GM12878 (cell line): Measurements from ENCODE around the gene TRDMT1. TPM values are rescaled to one million over a fixed set of nuclear protein-coding genes. Genes with fewer than 3 reads are reported as not detected.

Source experiments
- ATAC-seq: fragments of 200-7000 bp; cut with Tn5 transposase; 3 replicates; pipeline ENCODE4 v1.9.1; 2020; ENCODE audit warnings: mild to moderate bottlenecking, moderate library complexity
- BruUV-seq: library from RNA; stranded (reverse); fragments of 400-500 nt; replicated peaks from 2 replicates; lab custom pipeline; 2021; lab: Mats Ljungman, UMichigan
- CTCF ChIA-PET: fragments of 300-600 bp; sonication (Branson Sonifier 250); formaldehyde crosslinking; extraction: SDS; loops from one replicate; lab custom pipeline; 2021; ENCODE audit warnings: inconsistent platforms; lab: Yijun Ruan, JAX
- POLR2A ChIA-PET: fragments of 350-600 bp; formaldehyde crosslinking; extraction: SDS; loops from one replicate; lab custom pipeline; 2021; ENCODE audit warnings: inconsistent platforms; lab: Charles Lee
- RAD21 ChIA-PET: fragments of 300-600 bp; sonication (Branson Sonifier 250); formaldehyde crosslinking; loops from one replicate; lab custom pipeline; 2023; ENCODE audit warnings: antibody characterized with exemption; ENCODE audit not compliant: unreplicated experiment; lab: Charles Lee
- SMC1A ChIA-PET: fragments of 300-600 bp; sonication (Branson Sonifier 250); formaldehyde crosslinking; loops from one replicate; lab custom pipeline; 2023; ENCODE audit not compliant: unreplicated experiment, uncharacterized antibody; lab: Charles Lee
- DNase-seq: peaks from one replicate; pipeline ENCODE4 v3.0.0-alpha.2; 2011; ENCODE audit warnings: low read depth, low spot score
- FAIRE-seq: peaks from 3 replicates; lab custom pipeline; 2011; peaks lifted over from hg19 to GRCh38; lab: Jason Lieb, UNC
- H2AFZ ChIP-seq: 2 replicates; pipeline ENCODE4 v1.6.0; 2011; ENCODE audit warnings: low read depth, low read length, control low read depth; ENCODE audit not compliant: control insufficient read depth
- H3K27ac ChIP-seq: 2 replicates; pipeline ENCODE4 v1.5.1; 2011; ENCODE audit warnings: control low read depth; ENCODE audit not compliant: control insufficient read depth, insufficient read depth
- H3K27me3 ChIP-seq, 2 experiments: replicated peaks in 1 of 2; 2 replicates each; pipeline versions ENCODE4 v1.6.0 to v1.6.1; 2011; ENCODE audit warnings: low read length in 1 of 2; ENCODE audit not compliant: control insufficient read depth in 2 of 2, insufficient read depth in 2 of 2
- H3K36me3 ChIP-seq, 2 experiments: 2 replicates each; pipeline ENCODE4 v1.5.1; 2011; ENCODE audit warnings: low read length in 1 of 2; ENCODE audit not compliant: control insufficient read depth in 2 of 2, insufficient read depth in 2 of 2
- H3K4me1 ChIP-seq: 2 replicates; pipeline ENCODE4 v1.6.1; 2011; ENCODE audit warnings: mild to moderate bottlenecking, low read length, moderate library complexity, mixed read lengths; ENCODE audit not compliant: control insufficient read depth, insufficient read depth
- H3K4me2 ChIP-seq: 2 replicates; pipeline ENCODE4 v1.6.0; 2011; ENCODE audit warnings: control low read depth; ENCODE audit not compliant: control insufficient read depth, insufficient read depth
- H3K4me3 ChIP-seq: fragments of 200-600 bp; sonication (generic); 2 replicates; pipeline ENCODE4 v1.5.1; 2016
- H3K79me2 ChIP-seq: 2 replicates; pipeline ENCODE4 v1.6.0; 2011; ENCODE audit warnings: low read length; ENCODE audit not compliant: control insufficient read depth, insufficient read depth
- H3K9ac ChIP-seq: 2 replicates; pipeline ENCODE4 v1.8.0; 2011; ENCODE audit warnings: low read length, control low read depth, mixed read lengths; ENCODE audit not compliant: control insufficient read depth, insufficient read depth
- H3K9me3 ChIP-seq: replicated peaks from 3 replicates; pipeline ENCODE4 v1.5.1; 2011; ENCODE audit warnings: mild to moderate bottlenecking, low read length; ENCODE audit not compliant: control insufficient read depth, insufficient read depth
- H4K20me1 ChIP-seq: 2 replicates; pipeline ENCODE4 v1.6.0; 2011; ENCODE audit not compliant: control insufficient read depth, insufficient read depth
- BACH1 ChIP-seq: fragments of 450-650 bp; IDR thresholded peaks from 2 replicates; pipeline ENCODE4 v1.6.1; 2017; ENCODE audit warnings: mild to moderate bottlenecking, borderline replicate concordance
- BMI1 ChIP-seq: fragments of 450-650 bp; IDR thresholded peaks from 2 replicates; pipeline ENCODE4 v1.6.1; 2016; ENCODE audit warnings: mild to moderate bottlenecking, moderate library complexity, borderline replicate concordance
- E2F4 ChIP-seq: IDR thresholded peaks from 2 replicates; pipeline ENCODE4 v1.6.1; 2012; ENCODE audit warnings: low read depth, low read length, improper control_type of control experiment
- EGR1 ChIP-seq, 2 experiments: IDR thresholded peaks; 1 replicate in 1 of 2; 2 replicates in 1 of 2; pipeline ENCODE4 v1.6.1; 2011 to 2012; ENCODE audit warnings: low read depth in 2 of 2, low read length in 2 of 2, borderline replicate concordance in 1 of 2, mild to moderate bottlenecking in 1 of 2, moderate library complexity in 1 of 2
- FOXK2 ChIP-seq: fragments of 450-650 bp; IDR thresholded peaks from 2 replicates; pipeline ENCODE4 v1.6.1; 2017; ENCODE audit warnings: mild to moderate bottlenecking, moderate library complexity
- GABPA ChIP-seq: IDR thresholded peaks from 2 replicates; pipeline ENCODE4 v1.6.1; 2014; ENCODE audit warnings: antibody characterized with exemption, low read depth, mild to moderate bottlenecking, inconsistent platforms
- HSF1 ChIP-seq: fragments of 150-350 bp; IDR thresholded peaks from 2 replicates; pipeline ENCODE4 v1.6.1; 2014; ENCODE audit warnings: mild to moderate bottlenecking, low read depth, low read length
- IRF3 ChIP-seq: fragments of 450-650 bp; IDR thresholded peaks from 2 replicates; pipeline ENCODE4 v1.6.1; 2014; ENCODE audit warnings: mild to moderate bottlenecking
- KAT2A ChIP-seq: conservative IDR thresholded peaks from 2 replicates; pipeline ENCODE4 v1.6.1; 2011; ENCODE audit warnings: low read depth, low read length; ENCODE audit not compliant: control insufficient read depth
- LARP7 ChIP-seq: fragments of 450-650 bp; IDR thresholded peaks from 2 replicates; pipeline ENCODE4 v1.6.1; 2017; ENCODE audit warnings: mild to moderate bottlenecking
- MYB ChIP-seq: fragments of 150-350 bp; IDR thresholded peaks from 2 replicates; pipeline ENCODE4 v1.6.1; 2014; ENCODE audit warnings: mild to moderate bottlenecking, low read depth, low read length, borderline replicate concordance
- NKRF ChIP-seq: fragments of 450-650 bp; conservative IDR thresholded peaks from 2 replicates; pipeline ENCODE4 v1.6.1; 2017; ENCODE audit warnings: mild to moderate bottlenecking, moderate library complexity
- PAX8 ChIP-seq: fragments of 450-650 bp; IDR thresholded peaks from 2 replicates; pipeline ENCODE4 v1.6.1; 2017; ENCODE audit warnings: mild to moderate bottlenecking, moderate library complexity
- RAD51 ChIP-seq: fragments of 450-650 bp; IDR thresholded peaks from 2 replicates; pipeline ENCODE4 v1.6.1; 2016; ENCODE audit warnings: moderate library complexity, mild to moderate bottlenecking, inconsistent platforms
- STAT1 ChIP-seq: fragments of 450-650 bp; conservative IDR thresholded peaks from 2 replicates; pipeline ENCODE4 v1.6.1; 2014; ENCODE audit warnings: antibody characterized with exemption, mild to moderate bottlenecking
- SUZ12 ChIP-seq: fragments of 200-600 bp; sonication (generic); IDR thresholded peaks from one replicate; pipeline ENCODE4 v1.6.1; 2018; ENCODE audit warnings: antibody characterized with exemption, mild to moderate bottlenecking; ENCODE audit not compliant: unreplicated experiment
- TAF1 ChIP-seq: IDR thresholded peaks from 2 replicates; pipeline ENCODE4 v1.6.1; 2011; ENCODE audit warnings: mild to moderate bottlenecking, low read depth, low read length, borderline replicate concordance
- WRNIP1 ChIP-seq: IDR thresholded peaks from 2 replicates; pipeline ENCODE4 v1.6.1; 2011; ENCODE audit warnings: low read depth, low read length, improper control_type of control experiment, borderline replicate concordance
- ZNF24 ChIP-seq: fragments of 450-650 bp; IDR thresholded peaks from 2 replicates; pipeline ENCODE4 v1.6.1; 2017; ENCODE audit warnings: antibody characterized with exemption, mild to moderate bottlenecking
- WGBS: methylation state at CpG from one replicate; pipeline ENCODE4 v1.1.6; 2016; ENCODE audit warnings: low lambda C conversion rate; ENCODE audit not compliant: insufficient replicate concordance, insufficient coverage; ENCODE audit errors: missing lambda C conversion rate; 5-methylcytosine and 5-hydroxymethylcytosine counted together
- in situ Hi-C: fragments of 300-500 bp; cut with MboI; formaldehyde crosslinking; loops from 9 replicates; pipeline ENCODE4 v1.14.3; 2018; ENCODE audit warnings: mixed read lengths
- intact Hi-C: fragments of 100-400 bp; cut with micrococcal nuclease; formaldehyde crosslinking; loops from one replicate; pipeline ENCODE4 v1.14.2; 2022; ENCODE audit not compliant: unreplicated experiment
- polyA plus RNA-seq, 11 experiments: library from polyadenylated mRNA; depleted of rRNA in 4 of 11; unstranded in 6 of 11; stranded (reverse) in 5 of 11; fragments of >200 nt; fragmentation: Nextera tagmentation in 4 of 11; fragmentation: Illumina TruSeq in 1 of 11; extraction: Ambion mirVana in 4 of 11; extraction: Trizol in 1 of 11; gene quantifications; 1 replicate in 1 of 11; 2 replicates in 10 of 11; pipeline versions ENCODE4 v1.2.1 to v1.2.3, GENCODE V29; 2011 to 2016; ENCODE audit warnings: inconsistent platforms in 2 of 11, missing spikeins in 2 of 11, low read depth in 1 of 11
- total RNA-seq, 4 experiments: library from RNA; depleted of rRNA in 3 of 4; stranded (reverse); fragments of >200 nt in 3 of 4; fragmentation: Illumina TruSeq in 1 of 4; extraction: Trizol in 1 of 4; gene quantifications; 2 replicates each; pipeline versions ENCODE4 v1.2.1 to v1.2.3, GENCODE V29; 2013 to 2021

Gene TRDMT1
- total and polyA plus RNA-seq, 10 of the 15 experiments (the other 5 are each of a cell fraction or from before 2014, with no cell fraction given): 2.3 to 9.7 (median 4.6) TPM

- no peak for TF ChIP-seq ZNF24
Measured at GRCh38 chr10:17166699-17167098, 34.8 kb downstream of the TRDMT1 start (continued).

- WGBS: 78% methylated on average over 2 of the region's 2 CpGs
- H3K4me3 ChIP-seq: no peak overlapping the region
- POLR2A ChIA-PET: no interaction called here
- H3K27me3 ChIP-seq: no peaks in the 10 kb centered on the region
- H4K20me1 ChIP-seq: no peaks in the 10 kb centered on the region
- no peak overlapping the region for H3K9ac ChIP-seq
- H3K79me2 ChIP-seq: no peaks in the 10 kb centered on the region
- intact Hi-C loops (no loop called here), in situ Hi-C loops (no loop called here)
- TF ChIP-seq IRF3 (no peak), MYB (no peak), FOXK2 (no peak), TAF1 (no peak), HSF1 (no peak), WRNIP1 (no peak), KAT2A (no peak), E2F4 (no peak), LARP7 (no peak), BACH1 (no peak), EGR1 (IDR thresholded peaks at IDR 0.05; ENCODE audit: borderline replicate concordance in 1 of 2, low read depth in 2 of 2, low read length in 2 of 2) (no peak), SUZ12 (no peak), PAX8 (no peak), RAD51 (no peak), STAT1 (no peak), GABPA (no peak), NKRF (no peak), BMI1 (no peak)
- H3K27ac ChIP-seq: no peak overlapping the region
- BruUV-seq: no TSS peak
- RAD21 ChIA-PET: no interaction called here
- DNase-seq (no peak), FAIRE-seq (no peak), ATAC-seq (no peak)
- no peak overlapping the region for H2AFZ ChIP-seq
- CTCF ChIA-PET: no interaction called here
- SMC1A ChIA-PET: no interaction called here
- H3K9me3 ChIP-seq: no peaks in the 10 kb centered on the region
- no peaks in the 10 kb centered on the region for H3K36me3 ChIP-seq
- H3K4me1 ChIP-seq: no peaks in the 10 kb centered on the region
- H3K4me2 ChIP-seq: no peak overlapping the region
Measured at GRCh38 chr10:17162828-17163227, 38.6 kb downstream of the TRDMT1 start.
